Stimulated activated naive CD8-positive, alpha-beta T cell treated with anti-CD3 and anti-CD28 coated beads, Interleukin-15, Interleukin-2, amounts not matched to agents 100 U/mL and 50 U/mL, for 24 hours (primary cell): Measurements from ENCODE around the gene BAHD1.

Source experiments
- ATAC-seq: fragments of 150-1000 bp; cut with Tn5 transposase; one replicate; pipeline ENCODE4 v1.10.0; 2021
- DNase-seq: peaks from one replicate; pipeline ENCODE4 v3.0.0; 2021

The BAHD1 gene

GRCh38 chr15:40424483-40425115, 16.2 kb upstream of the BAHD1 start:
- DNase-seq (no peak), ATAC-seq (no peak)

GRCh38 chr15:40425681-40426080, 15.1 kb upstream of the BAHD1 start:
- DNase-seq (no peak), ATAC-seq (no peak)

- DNase-seq = no peak
- ATAC-seq = no peak
These were observed 13.6 kb upstream of the BAHD1 start for GRCh38 chr15:40427188-40427587.

- DNase-seq (no peak), ATAC-seq (no peak)
These were observed 12.6 kb upstream of the BAHD1 start for GRCh38 chr15:40428185-40428584.

- no peak for DNase-seq
- ATAC-seq = no peak
These were observed 11.6 kb upstream of the BAHD1 start for GRCh38 chr15:40429068-40429710.

- ATAC-seq (no peak), DNase-seq (no peak)
These were observed 10.4 kb upstream of the BAHD1 start for GRCh38 chr15:40430271-40430805.

- DNase-seq = no peak
- no peak for ATAC-seq
These were observed 5.6 kb upstream of the BAHD1 start for GRCh38 chr15:40435023-40435709.

GRCh38 chr15:40435710-40436089, 5.1 kb upstream of the BAHD1 start:
- ATAC-seq = no peak

GRCh38 chr15:40436116-40436891, 4.4 kb upstream of the BAHD1 start:
- DNase-seq = no peak
- ATAC-seq = no peak

More at GRCh38 chr15:40435710-40436089, 5.1 kb upstream of the BAHD1 start:
- no peak for DNase-seq

GRCh38 chr15:40436892-40437751, 3.6 kb upstream of the BAHD1 start:
- no peak for DNase-seq
- no peak for ATAC-seq

GRCh38 chr15:40437752-40438687, 2.7 kb upstream of the BAHD1 start:
- no peak for ATAC-seq
- DNase-seq = no peak

- ATAC-seq = no peak
- DNase-seq = no peak
These were observed 2.0 kb upstream of the BAHD1 start for GRCh38 chr15:40438712-40439111.

- no peak for DNase-seq
- no peak for ATAC-seq
These were observed 1.2 kb upstream of the BAHD1 start for GRCh38 chr15:40439461-40439959.

GRCh38 chr15:40439960-40440742, 602 bp upstream of the BAHD1 start:
- DNase-seq = peak; percentile 55
- no peak for ATAC-seq

GRCh38 chr15:40441565-40442531, 1.1 kb downstream of the BAHD1 start:
- DNase-seq (peak; percentile 44), ATAC-seq (no peak)

GRCh38 chr15:40443255-40443654, 2.5 kb downstream of the BAHD1 start:
- DNase-seq = no peak
- no peak for ATAC-seq

GRCh38 chr15:40443846-40444245, 3.1 kb downstream of the BAHD1 start:
- DNase-seq = no peak
- no peak for ATAC-seq

- DNase-seq = no peak
- ATAC-seq = no peak
These were observed 4.0 kb downstream of the BAHD1 start for GRCh38 chr15:40444736-40445135.
